ENCODE measurements around the gene VEGFD. TPM values are rescaled to one million over a fixed set of nuclear protein-coding genes. Genes with fewer than 3 reads are reported as not detected.
A peak's percentile ranks its signal among the peaks of the same experiment; 100 is the strongest.

VEGFD gene
- total RNA-seq, 1 donor from 2014 or later = 0.22 TPM

- Mint-ChIP-seq H3K9me3 (ENCODE audit: low read depth) (peaks cover 3% of the 10 kb centered on the region), H3K4me1 (ENCODE audit: low read depth) (no peaks in the 10 kb centered on the region), H3K4me3 (ENCODE audit: low read depth) (no peak overlapping the region), H3K36me3 (ENCODE audit: insufficient read depth) (peaks cover 6% of the 10 kb centered on the region), H3K27me3 (no peaks in the 10 kb centered on the region), H3K27ac (no peak overlapping the region)
- no peak for TF ChIP-seq CTCF (IDR thresholded peaks at IDR 0.05; ENCODE audit: unreplicated experiment)
- no peak for DNase-seq (ENCODE audit: low spot score, unreplicated experiment)
Observed at GRCh38 chrX:15322472-15322871, 61.7 kb downstream of the VEGFD start.

GRCh38 chrX:15322072-15322471 is 62.1 kb downstream of the VEGFD start:
- TF ChIP-seq CTCF (IDR thresholded peaks at IDR 0.05; ENCODE audit: unreplicated experiment) = no peak
- Mint-ChIP-seq H3K27me3 (no peaks in the 10 kb centered on the region), H3K4me1 (ENCODE audit: low read depth) (no peaks in the 10 kb centered on the region), H3K4me3 (ENCODE audit: low read depth) (no peak overlapping the region), H3K27ac (no peak overlapping the region), H3K9me3 (ENCODE audit: low read depth) (peaks cover 3% of the 10 kb centered on the region), H3K36me3 (ENCODE audit: insufficient read depth) (peaks cover 6% of the 10 kb centered on the region)
- no peak for DNase-seq (ENCODE audit: low spot score, unreplicated experiment)

- H3K9me3 Mint-ChIP-seq (ENCODE audit: low read depth) = peaks cover 3% of the 10 kb centered on the region
- TF ChIP-seq CTCF (IDR thresholded peaks at IDR 0.05; ENCODE audit: unreplicated experiment) = no peak
- H3K4me1 Mint-ChIP-seq (ENCODE audit: low read depth) = no peaks in the 10 kb centered on the region
- H3K27ac Mint-ChIP-seq = no peak overlapping the region
- DNase-seq (ENCODE audit: low spot score, unreplicated experiment) = no peak
- peaks cover 6% of the 10 kb centered on the region for H3K36me3 Mint-ChIP-seq (ENCODE audit: insufficient read depth)
- no peaks in the 10 kb centered on the region for H3K27me3 Mint-ChIP-seq
- H3K4me3 Mint-ChIP-seq (ENCODE audit: low read depth) = no peak overlapping the region
Observed at GRCh38 chrX:15321447-15321846, 62.8 kb downstream of the VEGFD start.

- H3K9me3 Mint-ChIP-seq (ENCODE audit: low read depth) = peaks cover 3% of the 10 kb centered on the region
- peaks cover 6% of the 10 kb centered on the region for H3K36me3 Mint-ChIP-seq (ENCODE audit: insufficient read depth)
- no peaks in the 10 kb centered on the region for H3K27me3 Mint-ChIP-seq
- no peak for TF ChIP-seq CTCF (IDR thresholded peaks at IDR 0.05; ENCODE audit: unreplicated experiment)
- DNase-seq (ENCODE audit: low spot score, unreplicated experiment) = no peak
- no peak overlapping the region for H3K4me3 Mint-ChIP-seq (ENCODE audit: low read depth)
- H3K4me1 Mint-ChIP-seq (ENCODE audit: low read depth) = no peaks in the 10 kb centered on the region
- H3K27ac Mint-ChIP-seq = peak overlapping the region; percentile 17
Observed at GRCh38 chrX:15320297-15320696, 63.9 kb downstream of the VEGFD start.

- no peaks in the 10 kb centered on the region for H3K4me1 Mint-ChIP-seq (ENCODE audit: low read depth)
- peaks cover 6% of the 10 kb centered on the region for H3K36me3 Mint-ChIP-seq (ENCODE audit: insufficient read depth)
- no peak overlapping the region for H3K4me3 Mint-ChIP-seq (ENCODE audit: low read depth)
- peaks cover 3% of the 10 kb centered on the region for H3K9me3 Mint-ChIP-seq (ENCODE audit: low read depth)
- H3K27me3 Mint-ChIP-seq = no peaks in the 10 kb centered on the region
- H3K27ac Mint-ChIP-seq = no peak overlapping the region
- no peak for DNase-seq (ENCODE audit: low spot score, unreplicated experiment)
- TF ChIP-seq CTCF (IDR thresholded peaks at IDR 0.05; ENCODE audit: unreplicated experiment) = no peak
Observed at GRCh38 chrX:15319075-15319474, 65.1 kb downstream of the VEGFD start.

Data from progenitor cell of endocrine pancreas (in vitro differentiated cells).